Measurements from ENCODE around the gene ZFAND2A. TPM values are rescaled to one million over a fixed set of nuclear protein-coding genes. Genes with fewer than 3 reads are reported as not detected.

Gene ZFAND2A
- total RNA-seq, 1 experiment from 2014 or later: 19.1 TPM

DNA sequence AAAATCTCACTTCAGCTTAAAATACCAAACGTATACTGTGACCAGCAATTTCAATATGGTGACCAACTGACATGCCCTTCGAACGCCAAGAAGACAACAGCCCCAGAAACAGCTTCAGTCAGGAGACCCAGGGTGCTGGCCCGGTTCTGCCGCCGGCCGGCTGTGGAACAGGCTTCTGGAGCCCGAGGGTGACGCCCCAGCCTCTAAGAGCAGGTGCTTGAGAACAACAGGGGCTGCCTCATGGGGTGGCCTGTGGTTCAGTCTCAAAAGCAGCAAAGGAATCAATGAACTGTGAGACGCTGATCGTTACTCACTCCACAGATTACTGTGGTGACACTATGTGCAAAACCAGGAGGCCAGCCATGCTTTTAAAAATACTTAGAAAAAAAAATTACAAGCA is 54.8 kb downstream of the ZFAND2A start:
- Histone ChIP-seq H3K27ac (ENCODE audit: low read depth, low read length) (no peak overlapping the region), H3K4me3 (replicated peaks in 1 of 2; ENCODE audit: low read depth in 1 of 2, low read length in 2 of 2) (no peak overlapping the region), H3K4me2 (ENCODE audit: low read length) (no peak overlapping the region), H3K27me3 (ENCODE audit: insufficient read depth, low read length) (no peaks in the 10 kb centered on the region), H3K4me1 (ENCODE audit: control insufficient read depth in 1 of 2, insufficient read depth in 2 of 2, low read length in 2 of 2) (no peaks in the 10 kb centered on the region), H3K36me3 (ENCODE audit: control insufficient read depth in 1 of 2, insufficient read depth in 2 of 2, low read length in 2 of 2) (no peaks in the 10 kb centered on the region), H3K79me2 (ENCODE audit: insufficient read depth, low read length) (peaks cover 38% of the 10 kb centered on the region; the same call in 1 of the 2 replicates), H4K20me1 (ENCODE audit: insufficient read depth) (no peaks in the 10 kb centered on the region), H3K9me2 (ENCODE audit: insufficient read depth) (no peaks in the 10 kb centered on the region), H3K9me3 (ENCODE audit: control insufficient read depth in 1 of 2, insufficient read depth in 1 of 2, low read depth in 1 of 2, low read length in 2 of 2) (no peaks in the 10 kb centered on the region), H2AFZ (ENCODE audit: low read depth, low read length, poor library complexity, severe bottlenecking) (no peak overlapping the region), H3K9ac (ENCODE audit: low read length) (no peak overlapping the region)
- no peak for ATAC-seq
- ChIA-PET POLR2A (no interaction called here), CTCF (no interaction called here), RAD21 (ENCODE audit: low non-redundant PET in 1 of 2, low total read pairs in 2 of 2, uncharacterized antibody in 2 of 2, unreplicated experiment in 2 of 2) (no interaction called here)
- BruUV-seq (replicated peaks): no TSS peak
- intact Hi-C loops (cut with micrococcal nuclease): no loop called here
- DNase-seq (ENCODE audit: low read depth, low spot score): no peak
- no peak for TF ChIP-seq YY1 (IDR thresholded peaks at IDR 0.05; ENCODE audit: extremely low read depth, insufficient replicate concordance, low read depth, low read length)
- TF ChIP-seq, protein P1, sequence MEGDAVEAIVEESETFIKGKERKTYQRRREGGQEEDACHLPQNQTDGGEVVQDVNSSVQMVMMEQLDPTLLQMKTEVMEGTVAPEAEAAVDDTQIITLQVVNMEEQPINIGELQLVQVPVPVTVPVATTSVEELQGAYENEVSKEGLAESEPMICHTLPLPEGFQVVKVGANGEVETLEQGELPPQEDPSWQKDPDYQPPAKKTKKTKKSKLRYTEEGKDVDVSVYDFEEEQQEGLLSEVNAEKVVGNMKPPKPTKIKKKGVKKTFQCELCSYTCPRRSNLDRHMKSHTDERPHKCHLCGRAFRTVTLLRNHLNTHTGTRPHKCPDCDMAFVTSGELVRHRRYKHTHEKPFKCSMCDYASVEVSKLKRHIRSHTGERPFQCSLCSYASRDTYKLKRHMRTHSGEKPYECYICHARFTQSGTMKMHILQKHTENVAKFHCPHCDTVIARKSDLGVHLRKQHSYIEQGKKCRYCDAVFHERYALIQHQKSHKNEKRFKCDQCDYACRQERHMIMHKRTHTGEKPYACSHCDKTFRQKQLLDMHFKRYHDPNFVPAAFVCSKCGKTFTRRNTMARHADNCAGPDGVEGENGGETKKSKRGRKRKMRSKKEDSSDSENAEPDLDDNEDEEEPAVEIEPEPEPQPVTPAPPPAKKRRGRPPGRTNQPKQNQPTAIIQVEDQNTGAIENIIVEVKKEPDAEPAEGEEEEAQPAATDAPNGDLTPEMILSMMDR (IDR thresholded peaks at IDR 0.05 in 2 of 3, conservative IDR thresholded peaks at IDR 0.05 in 1 of 3; ENCODE audit: borderline replicate concordance in 1 of 3, insufficient read depth in 1 of 3, low read depth in 2 of 3, low read length in 2 of 3): no peak
- TF ChIP-seq, protein P2, sequence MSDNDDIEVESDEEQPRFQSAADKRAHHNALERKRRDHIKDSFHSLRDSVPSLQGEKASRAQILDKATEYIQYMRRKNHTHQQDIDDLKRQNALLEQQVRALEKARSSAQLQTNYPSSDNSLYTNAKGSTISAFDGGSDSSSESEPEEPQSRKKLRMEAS (IDR thresholded peaks at IDR 0.05): no peak
- TF ChIP-seq EGR1 (IDR thresholded peaks at IDR 0.05; ENCODE audit: low read depth): no peak
- no peak for TF ChIP-seq ZFX (IDR thresholded peaks at IDR 0.05)
- no peak for TF ChIP-seq FOSL1 (IDR thresholded peaks at IDR 0.05; ENCODE audit: low read depth)
- no peak for TF ChIP-seq POLR2A (IDR thresholded peaks at IDR 0.05; ENCODE audit: borderline replicate concordance, extremely low read depth, insufficient read depth, insufficient read length)
- TF ChIP-seq TCF7L2 (IDR thresholded peaks at IDR 0.05; ENCODE audit: borderline replicate concordance, extremely low read depth, insufficient read depth, insufficient read length): no peak
- TF ChIP-seq CBX3 (IDR thresholded peaks at IDR 0.05; ENCODE audit: low read depth): no peak
- no peak for TF ChIP-seq EZH2 (IDR thresholded peaks at IDR 0.05)
- TF ChIP-seq EZH2phosphoT487 (IDR thresholded peaks at IDR 0.05; ENCODE audit: borderline replicate concordance): no peak
- TF ChIP-seq CEBPB (IDR thresholded peaks at IDR 0.05; ENCODE audit: low read depth): no peak
- TF ChIP-seq ZNF274 (IDR thresholded peaks at IDR 0.05; ENCODE audit: low read depth, low read length): no peak
- no peak for TF ChIP-seq SRF (IDR thresholded peaks at IDR 0.05; ENCODE audit: low read depth)
- TF ChIP-seq SIN3A (IDR thresholded peaks at IDR 0.05; ENCODE audit: low read depth): no peak
- TF ChIP-seq, protein P3, sequence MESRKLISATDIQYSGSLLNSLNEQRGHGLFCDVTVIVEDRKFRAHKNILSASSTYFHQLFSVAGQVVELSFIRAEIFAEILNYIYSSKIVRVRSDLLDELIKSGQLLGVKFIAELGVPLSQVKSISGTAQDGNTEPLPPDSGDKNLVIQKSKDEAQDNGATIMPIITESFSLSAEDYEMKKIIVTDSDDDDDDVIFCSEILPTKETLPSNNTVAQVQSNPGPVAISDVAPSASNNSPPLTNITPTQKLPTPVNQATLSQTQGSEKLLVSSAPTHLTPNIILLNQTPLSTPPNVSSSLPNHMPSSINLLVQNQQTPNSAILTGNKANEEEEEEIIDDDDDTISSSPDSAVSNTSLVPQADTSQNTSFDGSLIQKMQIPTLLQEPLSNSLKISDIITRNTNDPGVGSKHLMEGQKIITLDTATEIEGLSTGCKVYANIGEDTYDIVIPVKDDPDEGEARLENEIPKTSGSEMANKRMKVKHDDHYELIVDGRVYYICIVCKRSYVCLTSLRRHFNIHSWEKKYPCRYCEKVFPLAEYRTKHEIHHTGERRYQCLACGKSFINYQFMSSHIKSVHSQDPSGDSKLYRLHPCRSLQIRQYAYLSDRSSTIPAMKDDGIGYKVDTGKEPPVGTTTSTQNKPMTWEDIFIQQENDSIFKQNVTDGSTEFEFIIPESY (IDR thresholded peaks at IDR 0.05; ENCODE audit: extremely low read depth, insufficient replicate concordance, low read length): no peak
- TF ChIP-seq, protein P4, sequence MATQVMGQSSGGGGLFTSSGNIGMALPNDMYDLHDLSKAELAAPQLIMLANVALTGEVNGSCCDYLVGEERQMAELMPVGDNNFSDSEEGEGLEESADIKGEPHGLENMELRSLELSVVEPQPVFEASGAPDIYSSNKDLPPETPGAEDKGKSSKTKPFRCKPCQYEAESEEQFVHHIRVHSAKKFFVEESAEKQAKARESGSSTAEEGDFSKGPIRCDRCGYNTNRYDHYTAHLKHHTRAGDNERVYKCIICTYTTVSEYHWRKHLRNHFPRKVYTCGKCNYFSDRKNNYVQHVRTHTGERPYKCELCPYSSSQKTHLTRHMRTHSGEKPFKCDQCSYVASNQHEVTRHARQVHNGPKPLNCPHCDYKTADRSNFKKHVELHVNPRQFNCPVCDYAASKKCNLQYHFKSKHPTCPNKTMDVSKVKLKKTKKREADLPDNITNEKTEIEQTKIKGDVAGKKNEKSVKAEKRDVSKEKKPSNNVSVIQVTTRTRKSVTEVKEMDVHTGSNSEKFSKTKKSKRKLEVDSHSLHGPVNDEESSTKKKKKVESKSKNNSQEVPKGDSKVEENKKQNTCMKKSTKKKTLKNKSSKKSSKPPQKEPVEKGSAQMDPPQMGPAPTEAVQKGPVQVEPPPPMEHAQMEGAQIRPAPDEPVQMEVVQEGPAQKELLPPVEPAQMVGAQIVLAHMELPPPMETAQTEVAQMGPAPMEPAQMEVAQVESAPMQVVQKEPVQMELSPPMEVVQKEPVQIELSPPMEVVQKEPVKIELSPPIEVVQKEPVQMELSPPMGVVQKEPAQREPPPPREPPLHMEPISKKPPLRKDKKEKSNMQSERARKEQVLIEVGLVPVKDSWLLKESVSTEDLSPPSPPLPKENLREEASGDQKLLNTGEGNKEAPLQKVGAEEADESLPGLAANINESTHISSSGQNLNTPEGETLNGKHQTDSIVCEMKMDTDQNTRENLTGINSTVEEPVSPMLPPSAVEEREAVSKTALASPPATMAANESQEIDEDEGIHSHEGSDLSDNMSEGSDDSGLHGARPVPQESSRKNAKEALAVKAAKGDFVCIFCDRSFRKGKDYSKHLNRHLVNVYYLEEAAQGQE (IDR thresholded peaks at IDR 0.05; ENCODE audit: low read depth): no peak

All from HCT116 (cell line).